C4-2B (cell line): ENCODE results near the gene MBOAT1.

ENCODE experiments used
- CTCF ChIP-seq: fragments of 450-650 bp; conservative IDR thresholded peaks from 2 replicates; pipeline ENCODE4 v1.5.1; 2017; ENCODE audit warnings: mild to moderate bottlenecking
- ZFX ChIP-seq: fragments of 450-650 bp; IDR thresholded peaks from 2 replicates; pipeline ENCODE4 v1.6.1; 2017

GRCh38 chr6:20129290-20130088 is 82.8 kb downstream of the MBOAT1 start:
- no peak for TF ChIP-seq CTCF
- no peak for TF ChIP-seq ZFX
